ENCODE results near the gene SFSWAP.
"Not testable (repeated sequence)": the region's sequence is repeated elsewhere in the genome, so short reads cannot be mapped to it uniquely, and the experiment has no call there.

Gene SFSWAP

DNA sequence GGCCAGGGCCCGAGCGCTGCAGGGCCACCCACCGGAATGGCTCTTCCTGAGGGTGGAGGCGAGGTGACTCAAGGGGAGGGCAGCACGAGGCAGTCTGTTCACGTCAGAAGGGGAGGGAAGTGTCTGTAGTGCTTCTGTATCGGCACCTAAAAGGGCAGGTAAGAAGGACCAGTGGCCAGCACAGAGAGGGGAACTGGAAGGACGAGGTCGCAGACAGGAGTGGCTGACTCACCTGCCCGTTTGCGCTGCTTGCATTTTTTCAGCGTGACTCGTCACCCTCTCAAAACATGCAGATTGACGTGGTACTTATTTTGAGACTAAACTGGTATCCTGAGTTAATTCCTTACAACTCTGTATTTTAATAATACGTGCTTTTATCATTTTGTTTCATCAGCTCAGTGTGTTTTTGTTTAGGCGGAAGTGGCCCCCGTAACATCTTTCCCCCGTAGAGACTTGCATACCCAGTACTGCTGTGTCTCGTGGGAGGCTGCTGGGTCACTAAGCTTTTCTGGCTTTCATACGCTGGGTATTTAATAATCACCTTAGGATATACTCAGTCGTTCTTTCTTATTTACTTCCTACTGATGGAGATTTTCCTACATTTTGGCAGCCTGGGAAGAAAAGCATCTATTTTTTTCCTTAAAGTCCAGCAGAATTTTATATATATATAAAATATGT, 26.4 kb downstream of the SFSWAP start:
- DNase-seq = no peak

DNA sequence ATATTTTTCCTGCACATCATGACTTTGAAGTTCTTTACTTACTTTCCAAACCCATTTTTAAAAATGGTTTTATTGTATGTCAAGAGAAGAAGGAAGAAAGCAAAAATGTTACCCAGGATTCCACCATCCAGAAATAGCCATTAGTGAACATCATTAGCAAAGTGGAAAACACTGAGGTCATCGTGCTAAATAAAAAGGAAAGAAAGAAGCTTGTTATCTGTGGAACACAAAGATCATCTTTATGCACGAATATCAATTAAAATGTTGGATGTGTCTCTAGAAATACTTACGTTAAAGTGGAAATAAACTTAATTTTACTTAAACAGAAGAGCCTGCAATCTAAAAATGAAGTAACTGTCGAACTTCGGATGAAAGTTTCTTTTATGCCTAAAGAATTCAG, 27.3 kb downstream of the SFSWAP start:
- no peak for DNase-seq

GRCh38 chr12:131740626-131741025, 29.7 kb downstream of the SFSWAP start:
- no peak for DNase-seq

DNA sequence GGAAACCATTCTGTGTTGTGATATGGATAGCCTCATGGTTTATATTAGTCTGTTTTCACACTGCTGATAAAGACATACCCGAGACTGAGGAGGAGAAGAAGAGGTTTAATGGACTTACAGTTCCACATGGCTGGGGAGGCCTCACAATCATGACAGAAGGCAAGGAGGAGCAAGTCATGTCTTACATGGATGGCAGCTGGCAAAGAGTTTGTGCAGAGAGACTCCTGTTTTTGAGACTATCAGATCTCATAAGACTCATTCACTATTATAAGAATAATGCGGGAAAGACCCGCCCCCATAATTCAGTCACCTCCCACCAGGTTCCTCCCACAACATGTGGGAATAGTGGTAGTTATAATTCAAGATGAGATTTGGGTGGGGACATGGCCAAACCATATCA, 31.9 kb downstream of the SFSWAP start:
- not testable (repeated sequence) for DNase-seq

- DNase-seq = not testable (repeated sequence)
Observed at GRCh38 chr12:131743410-131743809, 32.5 kb downstream of the SFSWAP start.

DNA sequence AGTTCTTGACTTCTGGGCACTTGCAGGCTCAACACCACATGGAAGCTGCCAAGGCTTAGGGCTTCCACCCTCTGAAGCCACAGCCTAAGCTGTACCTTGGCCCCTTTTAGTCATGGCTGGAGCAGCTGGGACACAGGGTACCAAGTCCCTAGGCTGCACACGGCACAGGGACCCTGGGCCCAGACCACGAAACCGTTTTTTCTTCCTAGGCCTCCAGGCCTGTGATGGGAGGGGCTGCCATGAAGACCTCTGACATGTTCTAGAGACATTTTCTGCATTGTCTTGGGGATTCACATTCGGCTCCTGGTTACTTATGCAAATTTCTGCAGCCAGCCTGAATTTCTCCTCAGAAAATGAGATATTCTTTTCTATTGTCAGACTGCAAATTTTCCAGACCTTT, 33.0 kb downstream of the SFSWAP start:
- DNase-seq = not testable (repeated sequence)

DNA sequence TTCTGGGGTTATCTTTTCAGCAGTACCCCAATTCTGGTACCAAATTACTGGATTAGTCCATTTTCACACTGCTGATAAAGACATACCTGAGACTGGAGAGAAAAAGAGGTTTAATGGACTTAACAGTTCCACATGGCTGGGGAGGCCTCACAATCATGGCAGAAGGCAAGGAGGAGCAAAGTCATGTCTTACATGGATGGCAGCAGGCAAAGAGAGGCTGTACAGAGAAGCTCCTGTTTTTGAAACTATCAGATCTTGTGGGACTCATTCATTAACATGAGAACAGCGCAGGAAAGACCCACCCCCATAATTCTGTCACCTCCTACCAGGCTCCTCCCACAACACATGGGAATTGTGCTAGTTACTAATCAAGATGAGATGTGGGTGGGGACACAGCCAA, 33.8 kb downstream of the SFSWAP start:
- DNase-seq = not testable (repeated sequence)

DNA sequence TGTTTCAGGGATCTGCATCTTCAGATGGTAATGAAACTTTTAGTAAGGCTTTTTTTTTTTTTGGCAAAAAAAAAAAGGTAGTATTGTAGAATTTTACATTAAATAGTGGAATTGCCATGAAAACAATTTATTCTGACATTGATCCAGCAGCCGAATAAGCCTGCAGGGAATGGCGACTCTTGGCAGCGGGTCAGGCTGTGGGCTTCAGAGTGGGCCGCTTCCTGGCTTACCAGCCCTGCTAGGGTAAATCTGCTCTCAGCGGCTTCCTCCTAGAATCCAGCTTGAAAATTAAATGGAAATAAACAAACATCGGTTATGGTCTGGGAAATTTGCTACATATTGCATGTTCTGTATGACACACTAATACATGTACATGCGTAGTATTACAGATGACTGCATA, 34.8 kb downstream of the SFSWAP start:
- DNase-seq = no peak

GRCh38 chr12:131747276-131748177, 36.6 kb downstream of the SFSWAP start:
- no peak for DNase-seq

- DNase-seq = no peak
Observed at GRCh38 chr12:131749618-131750315, 38.9 kb downstream of the SFSWAP start.

DNA sequence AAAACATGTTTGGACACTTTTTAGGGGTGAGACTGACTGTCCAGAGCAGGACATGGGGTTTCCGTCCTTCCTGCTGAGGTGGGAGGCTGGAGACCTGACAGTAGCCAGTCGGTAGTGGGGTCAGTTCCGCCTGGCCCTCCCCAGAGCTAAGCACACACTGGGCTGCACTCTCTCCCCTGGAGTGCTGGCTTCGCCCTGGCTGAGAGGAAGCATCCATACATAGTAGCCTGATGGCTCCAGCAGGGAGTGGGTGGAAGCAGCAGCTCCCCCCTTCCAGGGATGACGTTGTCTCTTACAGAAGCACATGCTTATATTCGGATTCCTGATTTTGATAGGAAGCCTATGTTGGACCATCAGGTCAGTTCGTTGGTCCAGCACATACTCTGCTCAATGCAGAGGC, 40.4 kb downstream of the SFSWAP start:
- no peak for DNase-seq

GRCh38 chr12:131752451-131752850, 41.6 kb downstream of the SFSWAP start:
- no peak for DNase-seq

GRCh38 chr12:131753005-131753404, 42.1 kb downstream of the SFSWAP start:
- no peak for DNase-seq

- no peak for DNase-seq
Observed at GRCh38 chr12:131753757-131754156, 42.9 kb downstream of the SFSWAP start.

DNA sequence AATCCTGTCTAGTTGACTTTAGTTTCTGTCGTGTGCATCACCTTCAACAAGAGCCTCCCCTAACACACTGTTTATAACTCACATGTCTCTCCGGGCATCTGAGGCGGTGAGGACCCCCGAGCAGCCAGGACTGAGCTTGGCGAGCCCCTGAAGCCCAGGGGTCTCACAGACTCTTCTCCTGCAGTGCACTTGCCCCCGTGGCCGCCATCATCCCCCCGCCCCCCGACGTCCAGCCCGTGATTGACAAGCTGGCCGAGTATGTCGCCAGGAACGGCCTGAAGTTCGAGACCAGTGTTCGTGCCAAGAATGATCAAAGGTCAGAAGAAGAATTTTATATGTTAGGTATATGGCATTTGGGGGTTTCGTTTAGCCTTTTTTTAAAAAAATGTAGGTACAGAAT, 43.3 kb downstream of the SFSWAP start:
- no peak for DNase-seq

- DNase-seq = peak; percentile 42
Observed at GRCh38 chr12:131755305-131756113, 44.6 kb downstream of the SFSWAP start.

DNA sequence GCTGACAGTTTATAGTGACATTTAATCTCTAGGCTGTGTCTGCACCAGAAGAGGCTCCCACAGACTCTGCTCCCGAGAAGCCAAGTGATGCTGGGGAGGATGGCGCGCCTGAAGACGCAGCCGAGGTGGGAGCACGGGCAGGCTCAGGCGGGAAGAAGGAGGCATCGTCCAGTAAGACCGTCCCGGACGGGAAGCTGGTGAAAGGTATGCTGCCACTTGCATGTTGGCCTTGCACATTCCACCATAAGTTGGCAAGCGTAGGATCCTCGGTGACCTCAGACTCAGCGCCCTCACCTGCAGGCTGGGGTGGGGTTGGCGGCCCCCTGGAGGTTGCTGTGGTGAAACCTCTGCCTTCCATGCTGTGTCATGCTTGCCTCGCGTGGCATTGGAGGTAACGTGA, 45.6 kb downstream of the SFSWAP start:
- DNase-seq = no peak

DNA sequence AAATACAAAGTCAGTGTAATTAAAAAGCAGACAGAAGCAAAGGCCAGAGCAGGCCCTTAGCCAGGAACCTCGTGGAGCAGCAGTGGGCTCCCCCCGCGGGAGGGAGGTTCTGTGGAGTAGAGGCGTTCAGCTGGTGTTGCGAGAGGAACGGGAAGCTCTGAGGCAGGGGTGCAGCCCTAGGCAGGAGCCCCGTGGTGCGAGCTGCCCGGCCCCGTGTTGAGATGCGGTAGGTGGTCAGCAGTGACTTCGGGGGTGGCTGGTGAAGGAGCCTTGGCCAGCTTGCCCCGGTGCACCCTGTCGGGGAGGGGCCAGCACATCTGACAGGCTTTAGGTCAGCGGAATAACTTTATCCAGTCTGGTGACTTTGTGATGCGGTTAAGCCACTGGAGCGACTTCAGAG, 46.2 kb downstream of the SFSWAP start:
- no peak for DNase-seq

GRCh38 chr12:131758016-131758739, 47.3 kb downstream of the SFSWAP start:
- DNase-seq = no peak

DNA sequence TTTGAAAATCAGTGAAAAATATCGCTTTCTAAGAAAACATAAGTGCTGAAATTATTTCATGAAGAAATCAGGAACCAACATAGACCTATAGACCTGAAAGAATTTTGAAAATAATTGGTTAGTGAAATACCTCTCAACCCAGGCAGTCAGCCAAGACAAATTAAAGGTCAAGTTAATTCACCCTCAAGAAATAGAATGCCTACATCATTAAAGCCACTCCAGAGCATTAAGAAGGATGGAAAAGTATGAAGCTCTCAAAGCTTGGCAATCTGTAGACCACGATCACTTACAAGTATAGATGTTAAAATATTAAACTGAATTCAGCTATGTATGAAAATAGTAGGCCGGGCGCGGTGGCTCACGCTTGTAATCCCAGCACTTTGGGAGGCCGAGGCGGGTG, 48.3 kb downstream of the SFSWAP start:
- no peak for DNase-seq

- no peak for DNase-seq
Observed at GRCh38 chr12:131761638-131762037, 50.7 kb downstream of the SFSWAP start.

DNA sequence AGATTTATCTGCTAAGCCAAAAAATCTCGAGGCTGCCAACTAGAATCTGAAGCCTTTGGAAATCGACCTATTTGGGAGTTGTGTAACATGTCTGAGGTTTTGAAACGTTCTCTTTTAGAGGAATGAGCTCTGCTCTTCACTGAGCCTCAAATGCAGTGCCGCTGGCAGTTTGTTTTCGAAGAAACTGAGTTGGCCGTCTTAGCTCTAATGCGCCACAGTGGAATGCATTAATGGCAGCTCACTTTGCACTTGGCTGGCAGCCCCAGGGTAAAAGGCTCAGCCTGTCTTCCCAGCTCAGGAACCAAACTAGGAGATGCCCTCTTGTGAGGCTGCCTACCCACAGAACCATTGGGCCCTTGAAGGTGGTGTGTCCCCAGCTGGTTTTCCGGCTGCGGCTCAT, 53.8 kb downstream of the SFSWAP start:
- no peak for DNase-seq

Data from CD4-positive, alpha-beta T cell treated with Interferon gamma for 1 hour (primary cell).